Left cardiac atrium (tissue), 4 donors: Measurements from ENCODE around the gene PDE3B. TPM values are rescaled to one million over a fixed set of nuclear protein-coding genes. Genes with fewer than 3 reads are reported as not detected.
A peak's percentile ranks its signal among the peaks of the same experiment; 100 is the strongest.
"Not testable (repeated sequence)": the region's sequence is repeated elsewhere in the genome, so short reads cannot be mapped to it uniquely, and the experiment has no call there.

ENCODE experiments used
- ATAC-seq, 2 donors: fragments of 200-7000 bp; cut with Tn5 transposase; one replicate each; pipeline ENCODE4 v1.9.1; 2020; ENCODE audit warnings: mild to moderate bottlenecking in 2 of 2, moderate library complexity in 2 of 2
- DNase-seq: peaks from one replicate; pipeline ENCODE4 v3.0.0-alpha.2; 2020
- intact Hi-C, 2 donors: fragments of 100-400 bp; cut with DNase I; formaldehyde crosslinking; loops; one replicate each; pipeline versions ENCODE4 v1.14.1 to v1.15.1; 2022 to 2023
- total RNA-seq, 2 donors: library from RNA; stranded (reverse); fragmentation: NEBNext Ultra II Directional; extraction: Animal tissue kit (Norgen Biotek cat#: 25700); gene quantifications; one replicate each; pipeline ENCODE4 v1.2.1, GENCODE V29; 2021
- donor health status: DM: no; HTN: yes; CAD: no.
- donor health status: DM: no; HTN: yes; CAD: no; lungs with severe emphysema.
- donor health status: DM: yes; HTN: yes; CAD: no.
- donor health status: Dilated cardiomyopathy.

The PDE3B gene
- total RNA-seq, 2 donors from 2014 or later: 17.8 to 18.7 TPM

DNA sequence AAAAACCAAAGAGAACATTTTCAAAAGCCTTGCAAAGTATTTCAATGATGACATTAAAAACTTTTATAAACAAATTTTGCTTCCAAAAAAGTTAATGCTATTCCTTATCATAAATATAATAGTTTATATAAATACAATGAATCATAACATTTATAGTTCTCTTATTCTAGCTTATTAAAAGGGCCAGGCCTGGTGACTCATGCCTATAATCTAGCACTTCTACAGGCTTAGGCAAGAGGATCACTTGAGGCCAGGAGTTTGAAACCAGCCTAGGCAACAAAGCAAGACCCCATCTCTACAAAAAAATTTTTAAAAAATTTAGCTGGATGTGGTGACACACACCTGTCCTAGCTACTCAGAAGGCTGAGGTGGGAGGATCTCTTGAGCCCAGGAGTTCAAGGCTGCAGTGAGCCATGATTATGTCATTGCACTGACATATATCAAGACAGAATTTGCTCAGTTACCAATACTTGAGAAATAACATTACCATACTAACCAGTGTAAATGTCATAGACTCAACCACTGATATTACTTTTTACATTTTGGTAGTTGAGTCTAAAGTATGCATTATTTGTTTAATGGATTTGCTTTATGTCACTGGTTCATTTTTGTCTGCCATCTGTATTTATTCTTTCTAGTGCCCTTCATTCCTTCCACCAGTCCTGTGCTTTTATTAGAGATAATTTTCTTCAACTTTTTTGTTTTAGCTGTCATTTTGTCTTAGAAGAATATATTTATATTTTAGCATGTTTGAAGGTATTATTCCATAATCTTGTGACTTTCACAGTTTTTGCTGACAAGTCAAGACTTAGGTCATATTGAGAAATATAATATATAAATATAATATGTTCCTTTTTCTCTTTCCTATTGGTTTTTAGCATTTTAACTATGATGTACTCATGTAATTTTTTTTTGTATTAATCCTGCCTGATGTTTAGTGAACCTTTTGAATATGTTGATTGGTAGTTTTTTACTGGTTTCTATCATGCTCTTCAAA lies 192.2 kb downstream of the PDE3B start:
- intact Hi-C loops: no loop called here
- ATAC-seq (no peak), DNase-seq (no peak)

- DNase-seq: no peak
- ATAC-seq: no peak
- intact Hi-C loops: no loop called here
Measured at GRCh38 chr11:14842002-14842401, 198.4 kb downstream of the PDE3B start.

DNA sequence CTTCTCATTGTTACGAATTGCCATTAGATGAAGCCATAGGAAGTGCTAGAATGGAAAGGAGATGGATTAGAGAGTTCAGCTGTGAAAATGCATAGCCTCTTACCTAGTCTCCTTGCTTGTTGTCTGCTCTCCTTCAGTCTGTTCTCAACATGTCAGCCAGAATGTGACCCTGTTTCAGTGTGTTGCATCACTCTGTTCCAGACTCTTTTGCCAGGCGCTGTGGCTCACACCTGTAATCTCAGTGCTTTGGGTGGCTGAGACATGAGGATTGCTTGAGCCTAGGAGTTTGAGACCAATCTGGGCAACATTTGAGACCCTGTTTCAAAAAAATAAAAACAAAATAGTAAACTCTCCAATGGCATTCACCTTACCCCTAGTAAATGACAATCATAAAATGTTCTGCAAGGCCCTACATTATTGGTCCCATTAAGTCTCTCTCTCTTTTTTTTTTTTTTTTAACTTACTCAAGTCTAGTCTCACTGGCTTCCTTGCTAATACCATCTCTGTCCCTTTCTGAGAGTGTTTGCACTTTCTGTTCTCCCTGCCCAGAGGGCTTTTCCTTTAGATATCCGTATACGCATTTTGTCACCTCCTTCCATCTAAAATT lies 209.1 kb downstream of the PDE3B start:
- intact Hi-C loops: no loop called here
- DNase-seq (no peak), ATAC-seq (no peak)

GRCh38 chr11:14854057-14854456 lies 210.5 kb downstream of the PDE3B start:
- ATAC-seq (no peak), DNase-seq (no peak)
- intact Hi-C loops: no loop called here

DNA sequence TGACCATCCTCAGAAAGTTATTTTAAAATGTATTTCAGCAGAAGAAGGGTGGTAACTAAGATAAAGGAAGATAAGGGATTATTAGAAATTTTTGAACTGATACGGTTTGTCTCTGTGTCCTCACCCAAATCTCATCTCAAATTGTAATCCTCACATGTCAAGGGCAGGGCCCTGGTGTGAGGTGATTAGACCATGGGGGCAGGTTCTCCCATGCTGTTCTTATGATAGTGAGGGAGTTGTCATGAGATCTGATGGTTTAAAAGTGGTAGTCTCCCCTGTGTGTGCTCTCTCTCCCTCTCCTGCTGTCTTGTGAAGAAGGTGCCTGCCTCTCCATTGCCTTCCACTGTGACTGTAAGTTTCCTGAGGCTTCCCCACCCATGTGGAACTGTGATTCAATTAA lies 212.3 kb downstream of the PDE3B start:
- ATAC-seq (no peak), DNase-seq (no peak)
- intact Hi-C loops: no loop called here

- no peak for ATAC-seq
- intact Hi-C loops: no loop called here
- no peak for DNase-seq
Measured at GRCh38 chr11:14857621-14858020, 214.0 kb downstream of the PDE3B start.

- DNase-seq (no peak), ATAC-seq (no peak)
- intact Hi-C loops: no loop called here
Measured at GRCh38 chr11:14858404-14858803, 214.8 kb downstream of the PDE3B start.

- DNase-seq: no peak
- intact Hi-C loops: no loop called here
- ATAC-seq: no peak
Measured at GRCh38 chr11:14860511-14860910, 216.9 kb downstream of the PDE3B start.

DNA sequence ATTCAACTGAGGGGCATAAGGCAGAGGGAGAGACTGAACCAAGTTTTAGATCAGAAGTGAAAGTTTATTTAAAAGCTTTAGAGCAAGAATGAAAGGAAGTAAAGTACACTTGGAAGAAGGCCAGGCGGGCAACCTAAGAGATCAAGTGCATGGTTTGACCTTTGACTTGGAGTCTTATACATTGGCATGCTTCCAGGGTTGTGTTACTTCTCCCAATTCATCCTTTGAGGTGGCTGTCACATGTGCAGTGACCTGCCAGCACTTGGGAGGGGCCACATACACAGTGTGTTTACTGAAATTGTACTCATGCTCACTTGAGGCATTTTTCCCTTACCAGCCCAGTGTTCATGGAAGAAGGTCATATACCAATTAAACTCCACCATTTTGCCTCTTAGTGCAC lies 218.1 kb downstream of the PDE3B start:
- intact Hi-C loops: no loop called here
- ATAC-seq (no peak), DNase-seq (no peak)

DNA sequence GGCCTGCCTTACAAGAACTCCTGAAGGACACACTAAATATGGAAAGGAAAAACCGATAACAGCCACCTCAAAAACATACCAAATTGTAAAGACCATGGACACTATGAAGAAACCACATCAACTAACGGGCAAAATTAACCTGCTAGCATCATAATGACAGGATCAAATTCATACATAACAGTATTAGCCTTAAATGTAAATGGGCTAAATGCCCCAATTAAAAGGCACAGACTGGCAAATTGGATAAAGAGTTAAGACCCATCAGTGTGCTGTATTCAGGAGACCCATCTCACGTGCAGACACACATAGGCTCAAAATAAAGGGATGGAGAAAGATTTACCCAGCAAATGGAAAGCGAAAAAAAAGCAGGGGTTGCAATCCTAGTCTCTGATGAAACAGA lies 220.2 kb downstream of the PDE3B start:
- DNase-seq, ATAC-seq, intact Hi-C loops: not testable (repeated sequence)

- intact Hi-C loops: no loop called here
- no peak for DNase-seq
- ATAC-seq: no peak
Measured at GRCh38 chr11:14872032-14872431, 228.4 kb downstream of the PDE3B start.

DNA sequence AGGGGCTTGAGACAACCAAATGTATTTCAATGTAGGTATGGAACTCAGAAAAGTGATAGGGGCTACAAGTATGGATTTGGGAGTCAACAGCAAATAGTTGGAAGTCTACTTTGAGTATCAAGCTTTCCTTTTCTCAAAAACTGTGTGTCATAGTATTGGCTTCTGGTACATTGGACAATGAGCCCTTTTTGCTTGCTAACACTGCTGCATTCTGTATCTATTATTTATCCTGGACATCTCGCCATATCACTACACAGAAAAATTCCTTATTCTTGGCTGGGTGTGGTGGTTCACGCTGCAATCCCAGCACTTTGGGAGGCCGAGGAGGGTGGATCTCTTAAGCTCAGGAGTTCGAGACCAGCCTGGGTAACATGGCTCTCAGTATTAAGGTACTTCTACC lies 230.0 kb downstream of the PDE3B start:
- ATAC-seq: no peak
- DNase-seq: no peak
- intact Hi-C loops: no loop called here

DNA sequence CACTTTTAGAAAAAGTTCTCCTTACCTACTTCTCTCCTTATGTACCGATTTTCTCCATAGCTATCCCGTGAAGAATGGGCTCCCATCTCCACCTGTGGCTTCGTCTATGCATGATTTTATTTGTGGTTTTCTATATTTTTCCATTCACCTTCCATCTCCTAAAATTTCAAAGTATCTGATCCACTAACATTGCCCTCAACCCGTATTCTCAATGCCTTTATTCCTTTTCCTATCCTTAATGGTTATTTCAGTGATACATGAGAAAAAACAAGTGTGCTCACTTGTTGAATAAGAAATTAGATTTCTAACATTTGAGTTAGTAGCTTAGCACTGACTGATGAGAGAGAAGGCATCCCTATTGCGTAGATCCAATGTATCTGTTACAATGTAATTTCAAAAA lies 231.6 kb downstream of the PDE3B start:
- intact Hi-C loops: no loop called here
- ATAC-seq (no peak), DNase-seq (no peak)

- no peak for DNase-seq
- no peak for ATAC-seq
- intact Hi-C loops: no loop called here
Measured at GRCh38 chr11:14881576-14882193, 238.1 kb downstream of the PDE3B start.

GRCh38 chr11:14882196-14882595 lies 238.6 kb downstream of the PDE3B start:
- DNase-seq (no peak), ATAC-seq (no peak)
- intact Hi-C loops: no loop called here

- ATAC-seq, DNase-seq, intact Hi-C loops: not testable (repeated sequence)
Measured at GRCh38 chr11:14883683-14884082, 240.1 kb downstream of the PDE3B start.

DNA sequence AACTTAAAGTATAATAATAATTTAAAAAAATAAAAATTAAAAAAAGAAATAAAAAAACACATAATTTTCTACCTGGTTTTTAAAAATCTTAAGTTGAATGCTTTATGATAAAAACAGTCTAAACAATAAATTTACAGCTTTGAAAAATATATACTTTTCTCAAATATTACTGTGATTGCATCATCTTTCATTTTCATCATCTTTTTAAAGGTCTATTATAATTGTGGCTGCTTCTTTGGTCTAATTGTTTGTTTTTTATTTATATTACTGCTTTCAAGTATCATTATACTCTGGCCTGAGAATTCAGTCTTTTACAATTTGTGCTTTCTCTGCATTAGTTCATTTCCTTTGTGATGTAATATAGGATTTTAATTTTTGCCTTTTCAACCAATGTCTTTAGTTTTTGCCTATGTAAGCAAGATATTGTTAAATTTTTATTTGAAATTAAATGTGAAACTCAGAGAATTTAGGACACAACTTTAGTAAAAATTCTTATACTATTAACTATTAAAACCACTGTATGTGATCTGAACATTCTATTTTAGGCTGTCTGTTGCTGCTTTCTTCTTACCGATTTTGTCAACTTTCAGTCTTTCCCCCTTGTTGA lies 241.2 kb downstream of the PDE3B start:
- intact Hi-C loops: no loop called here
- no peak for ATAC-seq

DNA sequence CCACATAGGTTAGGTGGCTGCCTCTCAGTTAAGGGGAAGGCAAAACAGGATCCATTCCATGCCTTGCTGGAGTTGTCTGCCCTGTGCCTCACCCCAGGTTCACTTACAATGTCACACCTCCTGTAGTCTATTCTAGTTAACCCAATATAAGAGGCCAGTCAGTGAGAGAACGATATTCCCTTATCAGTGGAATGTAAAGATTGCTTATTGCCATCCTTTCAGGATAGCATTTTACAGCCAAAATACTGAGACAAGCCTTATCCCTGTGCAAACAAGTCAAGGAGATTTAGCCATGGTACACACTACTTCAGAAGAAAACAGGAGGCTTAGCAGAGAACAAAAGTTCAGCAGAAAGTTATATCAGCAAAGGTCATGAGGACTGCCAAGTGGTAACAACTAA lies 242.9 kb downstream of the PDE3B start:
- ATAC-seq (no peak), DNase-seq (no peak)
- intact Hi-C loops: no loop called here

More for the DNA sequence above, 241.2 kb downstream of the PDE3B start:
- no peak for DNase-seq

DNA sequence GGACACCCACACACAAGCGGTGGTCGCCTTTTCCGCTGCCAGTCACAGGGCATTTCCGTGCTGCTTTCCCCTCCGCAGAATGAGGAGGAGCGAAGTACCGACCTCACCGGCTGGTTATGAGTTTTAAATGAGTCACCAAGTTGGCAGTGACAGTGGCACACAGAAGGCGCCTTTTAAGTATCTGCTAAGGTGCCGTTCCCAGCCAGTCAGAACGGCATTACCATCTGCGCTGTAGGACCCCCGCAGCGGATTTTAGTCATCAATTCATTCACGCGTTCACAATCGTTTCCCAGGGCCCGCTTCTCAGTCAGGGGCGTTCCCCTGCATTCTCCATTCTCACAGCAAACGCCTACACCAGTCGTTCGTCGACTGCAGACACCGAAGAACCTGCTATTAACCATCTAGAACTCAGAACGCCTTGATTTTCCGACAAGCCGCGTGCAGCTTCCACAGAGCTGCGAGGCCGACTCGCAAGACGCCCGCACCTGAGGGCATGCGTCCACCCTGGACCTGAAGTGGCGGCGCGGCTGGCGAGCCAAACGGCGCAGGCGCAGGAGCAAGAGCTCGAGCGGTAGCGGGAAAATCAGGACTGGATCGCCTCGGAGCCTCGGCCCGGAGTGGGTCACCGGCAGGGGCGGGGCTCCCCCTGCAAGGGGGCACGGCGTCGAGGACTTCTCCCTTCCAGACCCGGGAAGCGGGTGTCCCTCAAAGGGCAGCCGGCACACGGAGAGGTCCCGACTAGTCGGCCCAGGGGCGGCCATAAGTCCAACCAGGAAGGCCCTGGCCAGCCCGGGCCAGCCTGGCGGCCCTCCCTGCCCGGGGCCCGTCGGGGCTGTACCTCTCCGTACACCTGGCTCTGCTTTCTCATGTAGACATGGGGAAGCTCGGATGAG lies 247.8 kb downstream of the PDE3B start:
- DNase-seq (peak; percentile 90), ATAC-seq (peak; percentile 85 to 91)
- intact Hi-C loops: loop anchor here in 1 of 2 donors (5.0 to 10.0 kb wide), 2 partner anchors 247 to 369 kb away; partner anchors contain the start of genes PDE3B and PSMA1
